ENCODE data around the gene MEIS1. TPM values are rescaled to one million over a fixed set of nuclear protein-coding genes. Genes with fewer than 3 reads are reported as not detected.
A peak's percentile ranks its signal among the peaks of the same experiment; 100 is the strongest.

MEIS1 gene
- total RNA-seq, 4 donors from 2014 or later, result 25.9 to 129 (median 28.8) TPM

- peak overlapping the region in 3 of 4 donors; percentile 6 to 96 (median 93) for H3K27ac ChIP-seq
- WGBS, 2 donors (ENCODE audit: low coverage in 1 of 2), result 68 to 71% methylated on average over 3 of the region's 3 CpGs
- H3K4me1 ChIP-seq, result peaks cover 0 to 43% (median 12%) of the 10 kb centered on the region in 4 donors
- no peak overlapping the region for H3K4me3 ChIP-seq
- in situ Hi-C loops (cut with MboI; ENCODE audit: low pct_ligation_motif_present in 1 of 4, low pct_unique_long_range_greater_than_20kb in 1 of 4, low sequenced_read_pairs in 3 of 4) (no loop called here), intact Hi-C loops (cut with DNase I; ENCODE audit: low total_unique reads) (loop anchor here (10.0 kb wide), 2 partner anchors 642 to 1272 kb away; no protein-coding TSS in a partner anchor)
- no peak for TF ChIP-seq EP300 (IDR thresholded peaks at IDR 0.05; ENCODE audit: low read depth)
- no peak for TF ChIP-seq POLR2A (IDR thresholded peaks at IDR 0.05)
- TF ChIP-seq POLR2AphosphoS5 (IDR thresholded peaks at IDR 0.05), result no peak
- no peak for TF ChIP-seq CTCF (IDR thresholded peaks at IDR 0.05)
- no peak for DNase-seq
- H3K36me3 ChIP-seq, result no peaks in the 10 kb centered on the region
- peaks cover 47% of the 10 kb centered on the region for H3K27me3 ChIP-seq
- no peaks in the 10 kb centered on the region for H3K9me3 ChIP-seq
These were observed 137.5 kb downstream of the MEIS1 start for GRCh38 chr2:66572391-66572790.

- Histone ChIP-seq H3K4me1 (peaks cover 0 to 46% (median 12%) of the 10 kb centered on the region in 4 donors), H3K27ac (peak overlapping the region; percentile 79 to 96 (median 90)), H3K36me3 (no peaks in the 10 kb centered on the region), H3K27me3 (peaks cover 58% of the 10 kb centered on the region), H3K4me3 (no peak overlapping the region), H3K9me3 (no peaks in the 10 kb centered on the region)
- 30 to 42% methylated on average over 6 to 7 of the region's 7 CpGs for WGBS, 2 donors (ENCODE audit: low coverage in 1 of 2)
- TF ChIP-seq CTCF (IDR thresholded peaks at IDR 0.05), result no peak
- TF ChIP-seq POLR2AphosphoS5 (IDR thresholded peaks at IDR 0.05), result peak in 1 of 3 donors; percentile 13
- no peak for TF ChIP-seq POLR2A (IDR thresholded peaks at IDR 0.05)
- no peak for TF ChIP-seq EP300 (IDR thresholded peaks at IDR 0.05; ENCODE audit: low read depth)
- intact Hi-C loops (cut with DNase I; ENCODE audit: low total_unique reads), result loop anchor here (10.0 kb wide), 2 partner anchors 641 to 1271 kb away; no protein-coding TSS in a partner anchor
- in situ Hi-C loops (cut with MboI; ENCODE audit: low pct_ligation_motif_present in 1 of 4, low pct_unique_long_range_greater_than_20kb in 1 of 4, low sequenced_read_pairs in 3 of 4), result no loop called here
- DNase-seq, result no peak
These were observed 138.5 kb downstream of the MEIS1 start for GRCh38 chr2:66573416-66573815.

GRCh38 chr2:66573821-66574233, 138.9 kb downstream of the MEIS1 start:
- TF ChIP-seq POLR2A (IDR thresholded peaks at IDR 0.05) (no peak), CTCF (IDR thresholded peaks at IDR 0.05) (no peak), EP300 (IDR thresholded peaks at IDR 0.05; ENCODE audit: low read depth) (no peak), POLR2AphosphoS5 (IDR thresholded peaks at IDR 0.05) (no peak)
- WGBS, 2 donors (ENCODE audit: low coverage in 1 of 2), result 28 to 31% methylated on average over 8 of the region's 8 CpGs
- DNase-seq, result no peak
- in situ Hi-C loops (cut with MboI; ENCODE audit: low pct_ligation_motif_present in 1 of 4, low pct_unique_long_range_greater_than_20kb in 1 of 4, low sequenced_read_pairs in 3 of 4) (no loop called here), intact Hi-C loops (cut with DNase I; ENCODE audit: low total_unique reads) (loop anchor here (10.0 kb wide), 2 partner anchors 641 to 1271 kb away; no protein-coding TSS in a partner anchor)
- peaks cover 0 to 42% (median 12%) of the 10 kb centered on the region in 4 donors for H3K4me1 ChIP-seq
- H3K27me3 ChIP-seq, result peaks cover 59% of the 10 kb centered on the region
- no peak overlapping the region for H3K4me3 ChIP-seq
- no peaks in the 10 kb centered on the region for H3K9me3 ChIP-seq
- H3K27ac ChIP-seq, result peak overlapping the region; percentile 79 to 96 (median 90)
- H3K36me3 ChIP-seq, result no peaks in the 10 kb centered on the region

- H3K27ac ChIP-seq, result peak overlapping the region; percentile 79 to 96 (median 90)
- H3K4me3 ChIP-seq, result peak overlapping the region; percentile 34 to 65 (median 46)
- intact Hi-C loops (cut with DNase I; ENCODE audit: low total_unique reads) (loop anchor here (10.0 kb wide), 2 partner anchors 640 to 1270 kb away; no protein-coding TSS in a partner anchor), in situ Hi-C loops (cut with MboI; ENCODE audit: low pct_ligation_motif_present in 1 of 4, low pct_unique_long_range_greater_than_20kb in 1 of 4, low sequenced_read_pairs in 3 of 4) (loop anchor here in 1 of 4 donors (5.0 kb wide), 1 partner anchor 138 kb away; the partner anchor contains the start of gene MEIS1)
- H3K36me3 ChIP-seq, result no peaks in the 10 kb centered on the region
- peak; percentile 44 for DNase-seq
- H3K4me1 ChIP-seq, result peaks cover 0 to 33% (median 9%) of the 10 kb centered on the region in 4 donors
- no peaks in the 10 kb centered on the region for H3K9me3 ChIP-seq
- peaks cover 70% of the 10 kb centered on the region for H3K27me3 ChIP-seq
- 2% methylated on average over 17 to 35 of the region's 35 CpGs for WGBS, 2 donors (ENCODE audit: low coverage in 1 of 2)
- TF ChIP-seq CTCF (IDR thresholded peaks at IDR 0.05), result peak in 4 of 5 experiments; percentile 15 to 34 (median 26)
- TF ChIP-seq POLR2AphosphoS5 (IDR thresholded peaks at IDR 0.05), result peak; percentile 5 to 38 (median 17)
- no peak for TF ChIP-seq POLR2A (IDR thresholded peaks at IDR 0.05)
- no peak for TF ChIP-seq EP300 (IDR thresholded peaks at IDR 0.05; ENCODE audit: low read depth)
These were observed 140.0 kb downstream of the MEIS1 start for GRCh38 chr2:66574701-66575624.

Data from transverse colon (tissue), 4 donors.